GM21576 (cell line): ENCODE measurements around the gene ZNF646.
A peak's percentile ranks its signal among the peaks of the same experiment; 100 is the strongest.
"Not testable (repeated sequence)": the region's sequence is repeated elsewhere in the genome, so short reads cannot be mapped to it uniquely, and the experiment has no call there.

ENCODE experiments used
- ATAC-seq: cut with Tn5 transposase; IDR thresholded peaks from one replicate; pipeline ENCODE4 v1.9.1; 2021; ENCODE audit warnings: mild to moderate bottlenecking, moderate library complexity; ENCODE audit not compliant: unreplicated experiment

Gene ZNF646

DNA sequence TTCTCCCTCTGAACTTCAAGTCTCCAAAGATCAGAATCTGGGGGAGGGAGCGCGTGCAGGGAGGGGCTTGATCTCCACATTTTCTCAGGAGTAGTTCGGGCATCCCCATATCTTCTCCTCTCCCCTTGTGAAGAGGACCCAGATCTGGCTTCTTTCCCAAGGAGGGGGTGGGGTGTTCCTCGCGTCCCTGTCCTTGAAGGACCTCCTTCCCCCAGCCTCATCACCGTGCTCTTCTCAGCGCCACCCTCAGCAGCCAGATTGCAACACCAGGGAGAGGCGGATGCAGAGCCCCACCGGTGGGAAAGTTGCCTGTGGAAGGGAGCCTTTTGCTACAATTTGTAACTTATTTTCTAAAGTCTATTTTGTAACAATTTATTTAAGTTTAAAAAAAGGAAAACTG lies 8.9 kb downstream of the ZNF646 start:
- ATAC-seq, result no peak

DNA sequence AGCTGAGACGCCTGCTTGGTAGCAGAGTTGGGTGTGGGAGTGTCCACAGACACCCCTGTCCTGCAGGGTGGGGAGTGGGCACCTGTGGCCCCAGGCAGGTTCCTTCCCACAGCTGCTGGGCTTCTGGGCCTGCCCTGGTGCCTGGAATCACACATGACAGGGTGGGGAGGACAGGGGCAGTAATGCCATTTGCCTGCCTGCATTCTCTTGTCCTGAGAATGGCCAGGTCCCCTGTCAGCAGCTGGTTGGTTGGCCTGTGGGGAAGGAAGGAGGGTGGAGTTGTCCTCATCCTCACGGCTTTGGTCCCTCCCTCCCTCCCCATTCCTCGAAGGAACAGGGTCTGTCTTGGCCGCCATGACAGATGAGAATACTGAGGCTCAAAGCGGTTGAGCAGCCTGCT lies 9.3 kb downstream of the ZNF646 start:
- ATAC-seq, result no peak

DNA sequence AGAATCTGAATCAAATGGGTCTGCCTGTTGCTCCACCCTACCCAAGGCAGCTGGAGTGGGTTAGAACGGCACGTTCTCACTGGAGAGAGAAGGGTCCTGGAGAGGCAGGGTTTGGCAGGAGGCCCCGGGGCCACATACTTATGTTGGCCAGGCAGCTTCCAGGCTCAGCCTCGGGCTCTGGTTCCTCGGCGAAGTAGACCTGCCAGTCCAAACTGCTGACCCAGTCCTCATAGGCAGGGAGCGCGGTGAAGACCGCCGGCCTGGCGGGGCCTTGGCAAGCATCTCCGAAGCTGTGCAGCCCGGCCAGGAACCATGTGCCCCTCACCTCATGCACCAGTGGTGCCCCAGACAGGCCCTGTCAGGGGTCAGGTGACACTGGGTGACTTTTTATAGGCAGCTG lies 9.8 kb downstream of the ZNF646 start:
- ATAC-seq, result no peak

DNA sequence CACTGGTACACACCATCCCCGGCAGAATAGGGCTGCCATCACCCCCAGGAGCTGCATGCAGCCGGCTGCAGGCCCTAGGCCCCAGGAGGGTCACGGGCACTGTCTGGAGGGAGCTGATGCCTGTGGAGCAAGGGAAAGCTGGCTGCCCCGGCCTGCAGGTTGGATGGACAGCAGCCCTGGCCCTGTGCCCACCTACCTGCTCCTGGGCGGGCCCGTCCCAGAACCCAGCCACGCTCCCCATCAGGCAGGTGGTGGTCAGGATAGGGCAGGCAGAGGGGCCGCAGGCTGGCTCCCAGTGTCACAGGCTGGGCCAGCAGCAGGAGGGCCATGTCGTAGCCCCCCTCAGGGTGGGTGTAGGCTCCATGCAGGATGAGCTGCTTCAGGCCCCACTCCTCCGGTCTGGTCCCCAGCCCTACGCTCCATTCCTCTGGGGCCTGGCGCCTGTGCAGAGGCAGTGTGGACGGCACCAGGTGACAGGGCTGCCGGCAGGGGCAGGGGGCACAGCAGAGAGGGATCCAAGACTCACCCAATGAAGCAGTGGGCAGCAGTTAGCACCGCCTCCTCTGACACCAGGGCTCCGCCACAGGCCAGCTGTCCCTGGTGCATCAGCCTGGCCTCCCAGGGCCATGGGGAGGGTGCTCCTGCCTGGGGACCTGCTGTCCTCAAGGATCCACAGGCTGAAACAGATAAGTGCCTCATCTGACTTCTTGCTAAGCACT lies 10.5 kb downstream of the ZNF646 start:
- ATAC-seq, result no peak

DNA sequence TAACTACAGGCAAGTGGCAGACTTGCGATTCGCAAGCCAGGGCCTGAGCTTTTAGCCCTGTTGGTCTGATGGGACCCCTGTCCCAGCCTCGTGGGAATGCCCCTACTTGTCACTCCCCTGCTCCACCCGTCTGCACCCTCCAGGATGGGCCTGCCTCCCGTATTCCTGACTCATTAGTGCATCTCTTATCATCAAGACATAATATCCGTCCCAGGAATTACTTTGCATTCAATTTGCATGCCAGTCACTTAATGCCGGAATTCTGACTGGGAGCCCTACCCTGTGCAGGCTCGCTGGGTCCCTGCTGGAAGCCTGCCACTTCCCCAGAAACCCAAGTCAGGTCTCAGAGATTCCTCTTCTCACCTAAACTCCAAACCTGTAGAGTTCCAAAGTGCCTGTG lies 11.2 kb downstream of the ZNF646 start:
- no peak for ATAC-seq

DNA sequence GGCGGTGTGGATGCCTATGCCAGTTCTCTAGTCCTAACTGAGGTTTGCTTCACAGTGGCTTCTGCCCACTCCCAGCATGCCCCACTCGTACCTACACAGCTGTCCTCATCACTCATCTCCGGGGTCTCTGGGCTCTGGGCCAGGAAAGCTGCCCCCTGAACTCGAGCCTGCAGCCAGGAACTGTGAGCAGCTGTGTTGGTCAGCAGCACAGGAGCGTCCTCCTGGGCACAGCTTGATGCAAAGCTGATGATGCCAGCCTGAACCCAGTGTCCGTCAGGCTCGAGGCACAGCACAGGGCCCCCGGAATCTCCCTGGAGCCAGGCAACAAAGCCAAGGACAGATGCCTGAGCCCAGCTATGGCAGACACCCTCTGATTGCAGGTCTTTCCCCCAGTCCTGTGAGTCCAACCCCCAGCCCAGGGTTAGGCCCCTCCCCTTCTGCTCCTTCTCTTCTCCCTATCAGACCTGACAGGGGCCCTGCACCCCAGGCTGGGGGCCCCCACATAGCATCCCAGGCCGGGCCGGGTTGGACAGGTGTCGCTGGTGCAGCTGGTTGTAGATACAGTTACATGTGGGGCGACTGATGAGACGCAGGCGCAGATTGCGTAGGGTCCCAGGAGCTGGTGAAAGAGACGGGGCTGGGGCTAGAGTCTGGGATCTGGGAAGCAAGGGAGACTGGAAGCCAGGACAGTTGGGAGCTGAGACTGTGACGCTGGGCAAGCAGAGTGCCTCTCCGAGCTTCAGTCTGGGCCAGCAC lies 11.8 kb downstream of the ZNF646 start:
- no peak for ATAC-seq

DNA sequence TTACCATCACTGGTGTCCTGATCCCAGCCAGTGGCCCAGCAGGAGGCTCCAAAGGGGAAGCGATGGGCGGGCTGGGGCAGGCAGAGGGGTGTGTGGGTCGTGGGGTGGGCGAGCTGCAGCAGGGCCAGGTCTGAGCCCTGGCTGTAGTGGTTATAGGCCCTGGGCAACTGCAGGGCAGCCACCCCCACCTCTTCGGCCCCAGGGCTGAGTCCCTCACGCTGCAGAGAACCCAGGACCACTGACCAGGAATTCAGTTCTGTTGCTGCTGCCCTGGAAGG lies 12.3 kb downstream of the ZNF646 start:
- ATAC-seq, result no peak

DNA sequence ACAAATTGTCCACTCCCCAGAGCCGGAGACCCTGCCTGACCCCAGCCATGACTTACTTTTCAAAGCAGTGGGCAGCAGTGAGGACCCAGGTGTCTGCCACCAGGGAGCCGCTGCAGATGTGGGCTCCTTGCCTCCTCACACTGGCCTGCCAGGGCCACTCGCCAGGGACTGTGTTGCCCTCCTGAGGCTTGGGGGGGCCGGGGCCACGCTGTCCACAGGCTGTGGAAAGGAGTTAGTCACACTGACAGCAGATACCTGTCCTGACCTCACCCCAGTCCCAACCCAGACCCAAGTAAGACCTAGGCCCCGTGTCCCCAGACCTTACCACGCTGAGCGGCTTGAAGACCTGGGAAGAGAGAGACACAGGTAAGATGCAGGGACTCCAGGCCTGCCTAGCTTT lies 13.3 kb downstream of the ZNF646 start:
- ATAC-seq, result no peak

DNA sequence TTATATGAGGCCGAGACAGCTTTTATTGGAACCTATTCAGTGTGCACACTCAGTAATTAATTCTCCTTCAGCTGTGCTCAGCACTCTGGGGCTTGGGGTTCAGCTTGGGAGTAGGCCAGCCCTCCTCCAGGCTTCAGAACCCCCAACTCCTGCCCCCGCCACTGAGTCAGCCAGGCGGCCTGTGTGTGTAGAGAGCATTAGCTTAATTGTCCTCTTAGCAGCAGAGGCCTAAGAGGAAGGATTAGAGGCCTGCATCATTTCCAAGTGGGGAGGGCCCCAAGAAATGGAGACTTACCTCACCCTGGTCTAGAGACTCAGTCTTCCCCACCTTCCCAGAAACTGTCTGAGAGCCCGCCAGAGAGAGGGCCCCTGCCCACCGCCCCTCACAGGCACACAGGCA lies 13.7 kb downstream of the ZNF646 start:
- ATAC-seq, result no peak

DNA sequence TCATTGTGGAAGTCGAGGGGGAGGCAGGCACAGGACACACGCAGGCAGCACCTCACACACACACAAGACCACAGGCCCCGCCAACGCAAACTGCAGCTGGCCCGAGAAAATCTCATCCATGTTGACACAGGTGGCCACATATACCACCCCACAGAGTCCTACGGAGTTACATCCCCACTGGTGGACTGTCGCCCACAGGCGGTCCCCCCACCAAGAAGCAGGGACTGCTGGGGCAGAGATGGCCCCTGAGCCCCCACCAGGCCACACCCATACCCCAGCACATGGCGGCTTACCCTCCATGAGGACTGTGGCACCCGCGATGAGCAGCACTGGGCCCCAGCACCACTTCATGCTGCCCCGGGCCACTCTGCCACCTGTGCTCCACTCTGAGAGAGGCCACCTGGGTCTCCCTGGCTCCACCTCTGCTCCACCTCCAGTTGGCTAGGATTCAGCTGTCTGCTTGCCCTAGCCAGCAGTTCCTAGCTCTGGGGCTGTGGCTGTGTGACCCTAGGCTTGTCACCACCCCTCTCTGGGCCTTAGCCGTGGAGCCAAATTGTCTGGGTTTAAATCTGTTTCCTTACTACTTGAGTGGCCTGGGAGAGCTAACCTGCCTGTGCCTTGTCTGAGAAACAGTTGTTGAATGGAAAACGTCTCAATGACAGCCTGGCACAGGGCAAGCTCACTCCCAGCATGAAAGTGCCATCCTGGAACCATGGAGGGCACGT lies 14.4 kb downstream of the ZNF646 start, which contains the start of gene PRSS53:
PRSS53 (minus strand) TSS at position 485 of the 725 bp plus-strand sequence; CDS start at position 351, 134 bp downstream.
- ATAC-seq, result no peak

DNA sequence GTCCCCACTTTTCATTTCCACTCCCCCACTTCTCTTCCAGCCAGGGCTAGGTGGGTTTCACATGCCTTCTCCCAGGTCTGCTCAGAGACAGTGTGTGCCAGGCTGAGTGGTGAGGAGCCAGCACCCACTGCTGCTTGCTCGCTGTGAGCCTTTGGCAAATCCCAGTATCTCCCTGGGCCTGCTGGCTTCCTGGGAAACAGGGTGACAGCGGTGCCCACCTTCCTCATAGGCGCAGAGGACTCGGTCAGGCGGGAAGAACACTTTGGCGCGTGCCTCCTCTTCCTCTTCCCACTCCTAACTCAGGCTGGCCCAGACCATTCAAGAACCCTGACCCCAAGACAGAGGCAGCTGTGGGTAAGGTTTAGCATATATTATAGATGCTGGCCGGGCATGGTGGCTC lies 15.0 kb downstream of the ZNF646 start:
- ATAC-seq, result no peak

DNA sequence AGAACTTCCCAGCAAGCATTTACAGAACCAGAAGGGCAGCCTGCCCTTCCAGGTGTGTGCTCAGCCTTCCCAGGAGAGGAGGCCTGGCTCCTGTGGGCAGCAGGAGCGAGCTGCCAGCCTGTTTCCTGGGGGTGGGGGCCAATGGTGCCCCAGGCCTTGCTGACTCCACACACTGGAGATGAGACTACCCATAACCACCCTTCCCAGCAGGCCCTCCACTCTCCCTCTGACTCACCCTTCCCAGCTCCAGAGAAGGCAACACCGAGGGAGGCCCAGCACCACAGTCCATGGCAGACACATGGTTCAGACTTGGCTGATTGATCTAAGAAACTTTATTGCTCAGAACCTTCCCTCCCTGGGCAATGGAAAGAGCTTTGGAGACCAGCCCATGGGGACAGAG lies 16.3 kb downstream of the ZNF646 start:
- ATAC-seq, result no peak

DNA sequence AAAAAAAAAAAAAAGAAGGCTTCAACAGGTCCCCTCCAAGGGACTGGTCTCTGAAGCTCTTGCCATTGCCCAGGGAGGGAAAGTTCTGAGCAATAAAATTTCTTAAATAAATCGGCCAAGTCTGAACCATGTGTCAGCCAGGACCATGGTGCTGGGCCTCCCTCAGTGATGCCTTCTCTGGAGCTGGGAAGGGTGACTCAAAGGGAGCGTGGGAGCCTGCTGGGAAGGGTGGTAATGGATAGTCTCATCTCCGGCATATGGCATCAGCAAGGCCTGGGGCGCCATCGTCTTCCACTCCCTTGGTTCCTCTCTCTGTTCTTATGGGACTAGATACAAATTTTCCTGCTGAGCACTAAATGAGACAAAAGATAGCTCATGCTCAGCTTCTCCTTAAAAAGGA lies 18.1 kb downstream of the ZNF646 start:
- ATAC-seq, result no peak

DNA sequence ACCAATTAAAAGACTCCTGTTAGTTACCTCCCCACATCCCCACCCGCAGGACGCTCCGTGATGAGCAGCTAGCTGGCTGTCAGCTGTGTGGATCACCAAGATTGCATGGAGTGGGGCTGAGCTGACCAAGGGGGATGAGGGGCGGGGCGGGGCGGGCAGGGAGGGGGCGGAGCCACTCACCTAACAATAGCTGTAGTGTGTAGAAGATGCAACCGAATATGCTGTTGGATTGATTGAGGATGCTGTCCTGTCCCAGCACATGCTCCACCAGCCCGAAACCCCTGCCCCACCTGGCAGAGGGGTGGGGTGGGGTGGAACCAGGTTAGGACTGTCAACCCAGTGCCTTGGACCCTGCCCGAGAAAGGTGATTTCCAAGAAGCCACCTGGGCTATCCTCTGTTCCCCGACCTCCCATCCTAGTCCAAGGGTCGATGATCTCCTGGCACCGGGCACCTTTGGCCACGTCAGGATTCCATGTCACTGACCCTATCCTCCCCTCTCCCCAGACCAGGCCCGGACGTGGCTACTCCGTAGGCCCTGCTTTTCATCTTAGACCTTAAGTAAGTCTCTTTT lies 19.0 kb downstream of the ZNF646 start:
- ATAC-seq, result no peak

DNA sequence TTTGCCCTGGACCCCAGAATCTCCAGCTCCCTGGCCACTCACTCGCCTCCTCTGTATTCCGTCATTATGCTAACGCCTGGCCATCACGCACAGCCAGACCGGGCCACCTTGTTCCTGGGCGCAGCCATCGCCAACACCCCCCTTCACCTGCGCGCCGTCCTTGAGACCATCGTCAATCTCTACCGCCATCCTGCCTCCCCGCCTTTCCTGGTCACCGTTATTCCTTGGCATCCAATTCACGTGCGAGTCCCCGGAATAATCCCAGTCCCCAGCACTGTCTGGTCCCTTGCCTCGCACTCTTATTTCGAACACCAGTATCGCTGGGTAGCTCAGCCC lies 19.8 kb downstream of the ZNF646 start:
- no peak for ATAC-seq

DNA sequence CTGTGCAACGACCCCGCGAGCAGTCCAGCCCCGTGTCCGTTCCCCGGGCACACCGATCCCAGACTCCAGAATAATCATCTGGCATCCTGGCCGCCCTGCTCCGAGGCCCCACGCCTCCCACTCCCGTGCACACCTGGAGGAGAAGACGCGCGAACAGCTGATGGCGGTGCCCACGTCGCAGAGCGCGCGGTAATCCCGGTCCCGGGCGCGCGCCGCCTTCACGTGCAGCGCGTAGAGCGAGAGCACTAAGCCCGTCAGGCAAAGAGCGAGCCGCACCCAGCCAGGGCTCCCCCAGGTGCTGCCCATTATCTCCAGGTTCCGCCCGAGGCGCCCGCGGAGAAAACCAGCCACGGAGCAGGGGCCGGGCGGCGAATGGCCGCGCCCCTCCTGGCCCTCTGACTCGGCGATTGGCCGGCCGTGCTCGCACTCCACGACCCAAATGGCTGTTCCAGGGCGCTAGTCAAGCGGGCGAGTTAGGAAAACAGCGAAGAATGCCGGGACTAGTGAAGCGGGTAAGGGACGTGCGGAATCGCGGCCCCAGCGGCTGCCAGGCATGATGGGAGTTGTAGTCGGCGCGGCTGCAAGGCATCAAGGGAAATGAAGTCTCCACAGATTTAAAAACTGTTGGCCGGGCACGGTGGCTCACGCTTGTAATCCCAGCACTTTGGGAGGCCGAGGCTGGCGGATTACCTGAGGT lies 20.4 kb downstream of the ZNF646 start, which contains the start of gene VKORC1:
VKORC1 (minus strand) TSS at position 374 of the 697 bp plus-strand sequence; CDS start at position 306, 68 bp downstream.
- ATAC-seq, result peak; percentile 78

DNA sequence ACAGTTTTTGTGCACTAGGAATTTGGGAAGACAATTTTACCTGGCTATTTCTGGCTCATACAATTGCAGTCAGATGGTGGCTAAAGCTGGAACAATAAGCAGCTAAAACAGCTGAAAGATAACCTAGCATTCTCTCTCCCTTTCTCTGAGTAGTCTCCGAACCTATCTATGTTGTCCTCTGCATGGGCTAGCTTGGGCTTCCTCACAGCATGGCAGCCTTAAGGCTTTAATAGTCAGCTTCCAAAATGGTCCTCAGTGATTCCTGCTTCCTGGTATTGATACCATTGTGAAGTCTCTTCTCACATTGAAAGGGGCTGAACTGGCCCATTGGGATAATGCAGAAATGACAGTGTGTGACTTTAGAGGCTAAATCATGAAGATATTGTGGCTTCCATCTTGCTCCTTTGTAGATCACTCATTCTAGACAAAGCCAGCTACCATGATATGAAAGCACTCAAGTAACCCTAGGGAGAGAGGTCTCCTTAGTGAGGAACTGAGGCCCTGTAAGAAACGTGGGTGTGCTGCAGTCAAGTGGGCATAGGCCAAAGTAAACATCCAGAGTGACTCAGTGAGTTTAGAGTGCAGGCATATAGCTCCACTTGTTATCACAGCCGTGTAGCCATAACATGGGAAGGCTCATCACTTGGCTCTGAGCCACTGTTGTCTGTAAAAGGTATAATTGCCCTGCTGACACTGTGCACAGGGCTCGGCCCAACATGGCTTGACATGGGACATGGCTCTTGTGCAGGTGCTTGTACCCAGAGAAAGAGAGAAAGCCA lies 25.8 kb downstream of the ZNF646 start:
- ATAC-seq, result no peak

DNA sequence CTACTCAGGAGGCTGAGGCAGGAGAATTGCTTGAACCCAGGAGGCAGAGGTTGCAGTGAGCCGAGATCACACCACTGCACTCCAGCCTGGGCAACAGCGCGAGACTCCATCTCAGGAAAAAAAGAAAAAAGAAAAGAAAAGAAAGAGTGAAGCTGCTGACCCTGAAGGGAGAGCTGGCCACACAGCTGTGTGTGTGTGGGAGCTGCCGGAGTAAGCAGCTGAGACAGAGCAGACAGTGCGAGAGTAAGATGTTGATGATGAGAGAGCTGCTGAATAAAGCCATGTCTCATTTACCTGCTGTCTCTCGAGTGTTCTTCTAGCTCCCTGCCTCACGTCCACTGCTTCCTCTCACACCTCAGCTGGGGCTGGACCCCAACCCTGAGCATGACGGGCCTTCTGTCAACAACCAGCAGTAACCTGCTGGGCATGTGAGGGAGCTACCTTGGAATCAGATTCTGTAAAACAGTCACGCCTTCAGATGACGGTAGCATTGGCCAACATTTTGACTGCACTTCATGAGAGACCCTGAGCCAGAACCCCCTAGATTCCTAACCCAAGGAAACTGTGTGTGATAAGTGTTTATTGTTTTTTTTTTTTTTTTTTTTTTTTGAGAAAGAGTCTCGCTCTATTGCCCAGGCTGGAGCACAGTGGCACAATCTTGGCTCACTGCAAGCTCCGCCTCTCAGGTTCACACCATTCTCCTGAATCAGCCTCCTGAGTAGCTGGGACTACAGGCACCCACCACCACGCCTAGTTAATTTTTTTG lies 26.8 kb downstream of the ZNF646 start:
- ATAC-seq, result not testable (repeated sequence)

DNA sequence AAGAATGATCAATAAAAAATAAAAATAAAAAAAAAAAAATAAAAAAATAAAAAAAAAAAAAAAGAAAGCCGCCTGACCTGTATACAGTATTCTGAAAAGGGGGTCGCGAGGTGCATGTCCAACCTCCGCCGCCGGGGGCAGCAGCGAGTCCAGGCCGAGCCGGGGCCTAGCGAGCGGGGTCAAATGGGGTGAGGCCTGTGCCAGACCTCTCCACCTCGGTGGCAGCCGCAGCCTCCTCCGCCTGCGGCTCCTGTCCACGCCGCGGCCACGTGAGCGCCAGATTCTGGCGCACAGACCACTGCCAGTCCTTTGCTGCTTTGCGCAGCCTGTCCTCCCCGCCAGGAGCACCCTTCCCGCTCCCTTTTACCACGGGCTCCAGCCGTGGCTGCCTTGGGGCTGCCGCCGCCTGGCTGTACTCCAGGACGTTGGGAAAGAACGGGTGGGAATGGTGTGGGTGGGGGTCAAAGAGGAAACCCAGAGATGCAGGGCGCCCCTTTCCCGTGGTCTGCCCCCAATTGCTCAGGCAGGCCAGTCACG lies 31.5 kb downstream of the ZNF646 start:
- no peak for ATAC-seq
